DOHH2 (cell line): ENCODE results near the gene LAMC1.

Source experiments
- H3F3A ChIP-seq: fragments of 200-600 bp; sonication (generic), shearing (Covaris generic); 2 replicates; pipeline ENCODE4 v1.6.0; 2016; ENCODE audit warnings: antibody characterized with exemption, mild to moderate bottlenecking; ENCODE audit not compliant: control insufficient read depth, insufficient read depth
- H3K27ac ChIP-seq: fragments of 200-600 bp; sonication (generic); 2 replicates; pipeline ENCODE4 v1.5.1; 2014; ENCODE audit warnings: low read depth, mild to moderate bottlenecking, low read length, moderate library complexity
- H3K27me3 ChIP-seq: fragments of 200-600 bp; sonication (generic); 2 replicates; pipeline ENCODE4 v1.6.1; 2014; ENCODE audit warnings: mild to moderate bottlenecking, low read length, mixed read lengths; ENCODE audit not compliant: control insufficient read depth
- H3K36me3 ChIP-seq: fragments of 200-600 bp; sonication (generic); 2 replicates; pipeline ENCODE4 v1.6.1; 2014; ENCODE audit warnings: mild to moderate bottlenecking, low read length, moderate library complexity, mixed read lengths; ENCODE audit not compliant: control insufficient read depth
- H3K4me1 ChIP-seq: fragments of 200-600 bp; sonication (generic); 2 replicates; pipeline ENCODE4 v1.6.1; 2014; ENCODE audit warnings: mild to moderate bottlenecking, low read length, mixed read lengths; ENCODE audit not compliant: control insufficient read depth
- H3K4me2 ChIP-seq: fragments of 200-600 bp; sonication (generic); 2 replicates; pipeline ENCODE4 v1.6.0; 2014; ENCODE audit warnings: mild to moderate bottlenecking, low read length, moderate library complexity
- H3K4me3 ChIP-seq: fragments of 200-600 bp; sonication (generic); 2 replicates; pipeline ENCODE4 v1.5.1; 2014; ENCODE audit warnings: mild to moderate bottlenecking, low read length, mixed read lengths
- H3K79me2 ChIP-seq: fragments of 200-600 bp; sonication (generic); 2 replicates; pipeline ENCODE4 v1.6.1; 2014; ENCODE audit warnings: mild to moderate bottlenecking, low read length, mixed read lengths; ENCODE audit not compliant: control insufficient read depth
- H3K9me2 ChIP-seq: fragments of 200-600 bp; sonication (generic); replicated peaks from 2 replicates; pipeline ENCODE4 v1.6.1; 2014; ENCODE audit warnings: mild to moderate bottlenecking, low read length, mixed read lengths; ENCODE audit not compliant: control insufficient read depth
- H3K9me3 ChIP-seq: fragments of 200-600 bp; sonication (generic); 2 replicates; pipeline ENCODE4 v1.6.1; 2014; ENCODE audit warnings: antibody characterized with exemption, low read length, mixed read lengths; ENCODE audit not compliant: control insufficient read depth, insufficient read depth
- H4K20me1 ChIP-seq: fragments of 200-600 bp; sonication (generic); 2 replicates; pipeline ENCODE4 v1.6.0; 2014; ENCODE audit warnings: low read depth, mild to moderate bottlenecking, antibody characterized with exemption, low read length, moderate library complexity; ENCODE audit not compliant: control insufficient read depth, insufficient read depth
- EZH2phosphoT487 ChIP-seq: fragments of 200-600 bp; sonication (generic); IDR thresholded peaks from 2 replicates; pipeline ENCODE4 v1.6.1; 2017; ENCODE audit warnings: borderline replicate concordance, mild to moderate bottlenecking, antibody characterized with exemption, low read length, moderate library complexity, mixed read lengths
- TF ChIP-seq, protein P1 (sequence below): fragments of 200-600 bp; sonication (generic); IDR thresholded peaks from one replicate; pipeline ENCODE4 v1.5.1; 2014; ENCODE audit warnings: antibody characterized with exemption, mild to moderate bottlenecking, low read depth, low read length; ENCODE audit not compliant: poor library complexity, severe bottlenecking

Gene LAMC1

GRCh38 chr1:183024317-183025009 lies 1.2 kb downstream of the LAMC1 start:
- Histone ChIP-seq H3K4me1 (peaks cover 49% of the 10 kb centered on the region), H3K27me3 (peaks cover 16% of the 10 kb centered on the region), H3K9me2 (no peaks in the 10 kb centered on the region), H3K36me3 (no peaks in the 10 kb centered on the region; the same call in 1 of the 2 replicates), H3K27ac (no peak overlapping the region), H3K9me3 (no peaks in the 10 kb centered on the region), H4K20me1 (peaks cover 9% of the 10 kb centered on the region; the same call in 1 of the 2 replicates), H3K4me3 (peak overlapping the region; percentile 74), H3K4me2 (peak overlapping the region; percentile 72), H3F3A (peaks cover 14% of the 10 kb centered on the region), H3K79me2 (peaks cover 21% of the 10 kb centered on the region)
- no peak for TF ChIP-seq EZH2phosphoT487
- TF ChIP-seq, protein P1, sequence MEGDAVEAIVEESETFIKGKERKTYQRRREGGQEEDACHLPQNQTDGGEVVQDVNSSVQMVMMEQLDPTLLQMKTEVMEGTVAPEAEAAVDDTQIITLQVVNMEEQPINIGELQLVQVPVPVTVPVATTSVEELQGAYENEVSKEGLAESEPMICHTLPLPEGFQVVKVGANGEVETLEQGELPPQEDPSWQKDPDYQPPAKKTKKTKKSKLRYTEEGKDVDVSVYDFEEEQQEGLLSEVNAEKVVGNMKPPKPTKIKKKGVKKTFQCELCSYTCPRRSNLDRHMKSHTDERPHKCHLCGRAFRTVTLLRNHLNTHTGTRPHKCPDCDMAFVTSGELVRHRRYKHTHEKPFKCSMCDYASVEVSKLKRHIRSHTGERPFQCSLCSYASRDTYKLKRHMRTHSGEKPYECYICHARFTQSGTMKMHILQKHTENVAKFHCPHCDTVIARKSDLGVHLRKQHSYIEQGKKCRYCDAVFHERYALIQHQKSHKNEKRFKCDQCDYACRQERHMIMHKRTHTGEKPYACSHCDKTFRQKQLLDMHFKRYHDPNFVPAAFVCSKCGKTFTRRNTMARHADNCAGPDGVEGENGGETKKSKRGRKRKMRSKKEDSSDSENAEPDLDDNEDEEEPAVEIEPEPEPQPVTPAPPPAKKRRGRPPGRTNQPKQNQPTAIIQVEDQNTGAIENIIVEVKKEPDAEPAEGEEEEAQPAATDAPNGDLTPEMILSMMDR, result no peak

DNA sequence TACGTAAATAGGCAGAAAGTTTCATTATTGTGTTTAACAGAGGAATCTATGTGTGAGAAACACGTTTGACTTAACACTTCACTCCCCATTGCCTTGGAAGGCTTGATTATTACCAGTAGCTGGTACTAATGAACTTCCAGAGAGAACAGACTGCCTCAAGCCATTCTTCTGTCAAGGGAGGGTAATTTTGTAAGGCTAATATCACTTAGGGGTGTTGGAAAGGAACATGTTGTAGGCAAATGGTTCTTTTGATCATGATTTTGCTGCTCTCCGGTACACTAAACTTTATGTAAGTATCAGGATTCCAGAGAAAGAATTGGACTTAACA lies 1.8 kb downstream of the LAMC1 start:
- TF ChIP-seq, protein P1, result no peak
- TF ChIP-seq EZH2phosphoT487, result no peak
- peak overlapping the region; percentile 74 for H3K4me3 ChIP-seq

DNA sequence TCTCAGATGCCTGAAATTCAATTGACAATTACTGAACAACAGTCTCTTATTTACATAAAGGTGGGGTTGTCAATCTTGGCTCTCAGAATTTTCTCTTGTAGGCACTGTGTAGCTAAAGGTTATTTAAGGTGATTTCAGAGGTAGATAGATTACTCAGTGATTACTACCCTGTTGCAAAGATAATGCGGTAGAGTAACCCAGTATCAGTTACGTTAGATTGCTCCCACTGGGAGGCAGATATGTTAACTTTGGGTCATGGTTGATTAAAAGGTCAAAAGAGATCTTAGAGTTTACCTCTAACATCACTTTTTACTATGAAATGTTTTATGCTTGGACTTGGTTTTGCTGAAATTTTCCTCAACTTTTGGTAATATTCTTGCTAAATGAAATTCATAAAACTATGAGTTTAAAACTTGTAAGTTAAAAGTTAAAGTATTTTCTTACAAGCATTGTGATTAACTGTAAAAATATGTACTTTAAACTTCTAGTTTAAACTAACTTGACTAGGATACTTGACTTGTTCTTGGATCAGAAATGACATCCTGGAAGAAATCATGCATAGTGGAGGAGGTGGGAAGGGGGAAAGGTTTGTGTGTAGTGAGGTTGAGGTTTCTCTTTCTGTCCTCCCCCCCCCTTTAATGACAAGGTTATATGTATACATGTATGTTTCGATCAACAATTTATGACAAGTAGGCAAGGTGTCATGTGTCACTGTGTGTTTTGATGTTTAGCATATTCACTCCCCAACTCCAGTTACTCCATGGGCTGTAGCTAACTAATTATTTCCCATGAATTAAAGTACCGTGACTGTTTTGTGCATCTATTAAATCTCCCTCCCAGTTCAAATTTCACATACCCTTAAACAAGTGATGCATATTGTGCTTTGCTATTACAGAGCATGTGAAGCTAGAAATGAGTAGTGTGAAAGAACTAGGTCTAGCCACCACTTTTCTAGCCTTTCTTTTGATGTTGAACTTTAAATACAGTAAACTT lies 2.9 kb downstream of the LAMC1 start:
- no peaks in the 10 kb centered on the region for H3K9me2 ChIP-seq
- H3K4me2 ChIP-seq, result peak overlapping the region; percentile 72
- no peak overlapping the region for H3K27ac ChIP-seq
- peaks cover 55% of the 10 kb centered on the region for H3K4me1 ChIP-seq
- H3K27me3 ChIP-seq, result peaks cover 16% of the 10 kb centered on the region
- H3K79me2 ChIP-seq, result peaks cover 27% of the 10 kb centered on the region
- TF ChIP-seq, protein P1, result no peak
- no peak for TF ChIP-seq EZH2phosphoT487
- H3K4me3 ChIP-seq, result peak overlapping the region; percentile 74; the same call in 1 of the 2 replicates
- H3K9me3 ChIP-seq, result no peaks in the 10 kb centered on the region
- peaks cover 9% of the 10 kb centered on the region; the same call in 1 of the 2 replicates for H4K20me1 ChIP-seq
- no peaks in the 10 kb centered on the region; the same call in 1 of the 2 replicates for H3K36me3 ChIP-seq
- peaks cover 13% of the 10 kb centered on the region for H3F3A ChIP-seq

More for the DNA sequence above, 1.8 kb downstream of the LAMC1 start:
- peaks cover 9% of the 10 kb centered on the region; the same call in 1 of the 2 replicates for H4K20me1 ChIP-seq
- H3F3A ChIP-seq, result peaks cover 14% of the 10 kb centered on the region
- H3K4me2 ChIP-seq, result peak overlapping the region; percentile 72
- no peak overlapping the region for H3K27ac ChIP-seq
- peaks cover 54% of the 10 kb centered on the region for H3K4me1 ChIP-seq
- H3K9me2 ChIP-seq, result no peaks in the 10 kb centered on the region
- H3K36me3 ChIP-seq, result no peaks in the 10 kb centered on the region; the same call in 1 of the 2 replicates
- no peaks in the 10 kb centered on the region for H3K9me3 ChIP-seq
- peaks cover 25% of the 10 kb centered on the region for H3K79me2 ChIP-seq
- H3K27me3 ChIP-seq, result peaks cover 16% of the 10 kb centered on the region
